ES-I3 (cell line): ENCODE results near the gene TTC7B.

ENCODE experiments used
- H3K36me3 ChIP-seq: 2 replicates; pipeline ENCODE4 v1.6.1; 2013; ENCODE audit warnings: mild to moderate bottlenecking, low read length, control low read depth, moderate library complexity; ENCODE audit not compliant: insufficient read depth
- H3K4me1 ChIP-seq: 2 replicates; pipeline ENCODE4 v1.6.1; 2013; ENCODE audit warnings: mild to moderate bottlenecking, control low read depth, low read length; ENCODE audit not compliant: insufficient read depth
- H3K9ac ChIP-seq: 2 replicates; pipeline ENCODE4 v1.6.1; 2013; ENCODE audit warnings: low read depth, mild to moderate bottlenecking, low read length, moderate library complexity
- H3K9me3 ChIP-seq: 2 replicates; pipeline ENCODE4 v1.6.1; 2013; ENCODE audit warnings: mild to moderate bottlenecking, low read length, moderate library complexity; ENCODE audit not compliant: control insufficient read depth, insufficient read depth

The TTC7B gene

GRCh38 chr14:90674043-90674670 lies 142.1 kb downstream of the TTC7B start:
- no peaks in the 10 kb centered on the region for H3K9me3 ChIP-seq
- H3K9ac ChIP-seq: no peak overlapping the region
- no peaks in the 10 kb centered on the region for H3K36me3 ChIP-seq
- H3K4me1 ChIP-seq: peaks cover 6% of the 10 kb centered on the region; the same call in 1 of the 2 replicates

GRCh38 chr14:90671382-90672234 lies 144.6 kb downstream of the TTC7B start:
- no peaks in the 10 kb centered on the region for H3K4me1 ChIP-seq
- H3K9me3 ChIP-seq: no peaks in the 10 kb centered on the region
- H3K9ac ChIP-seq: no peak overlapping the region
- no peaks in the 10 kb centered on the region for H3K36me3 ChIP-seq

GRCh38 chr14:90669731-90670130 lies 146.5 kb downstream of the TTC7B start:
- H3K9ac ChIP-seq: no peak overlapping the region
- H3K9me3 ChIP-seq: no peaks in the 10 kb centered on the region
- H3K36me3 ChIP-seq: no peaks in the 10 kb centered on the region
- H3K4me1 ChIP-seq: no peaks in the 10 kb centered on the region

- Histone ChIP-seq H3K9me3 (no peaks in the 10 kb centered on the region), H3K36me3 (no peaks in the 10 kb centered on the region), H3K9ac (no peak overlapping the region), H3K4me1 (peaks cover 2% of the 10 kb centered on the region; the same call in 1 of the 2 replicates)
Measured at GRCh38 chr14:90666571-90666970, 149.7 kb downstream of the TTC7B start.

- H3K9me3 ChIP-seq: no peaks in the 10 kb centered on the region
- no peaks in the 10 kb centered on the region for H3K36me3 ChIP-seq
- peaks cover 8% of the 10 kb centered on the region for H3K4me1 ChIP-seq
- no peak overlapping the region for H3K9ac ChIP-seq
Measured at GRCh38 chr14:90665321-90666000, 150.8 kb downstream of the TTC7B start.

GRCh38 chr14:90664911-90665310 lies 151.3 kb downstream of the TTC7B start:
- H3K9me3 ChIP-seq: no peaks in the 10 kb centered on the region
- no peaks in the 10 kb centered on the region for H3K36me3 ChIP-seq
- H3K4me1 ChIP-seq: peaks cover 8% of the 10 kb centered on the region
- H3K9ac ChIP-seq: no peak overlapping the region

GRCh38 chr14:90663680-90664079 lies 152.6 kb downstream of the TTC7B start:
- Histone ChIP-seq H3K9ac (no peak overlapping the region), H3K9me3 (no peaks in the 10 kb centered on the region), H3K4me1 (peaks cover 8% of the 10 kb centered on the region), H3K36me3 (no peaks in the 10 kb centered on the region)

- Histone ChIP-seq H3K36me3 (no peaks in the 10 kb centered on the region), H3K9me3 (no peaks in the 10 kb centered on the region), H3K4me1 (peaks cover 8% of the 10 kb centered on the region), H3K9ac (no peak overlapping the region)
Measured at GRCh38 chr14:90663140-90663539, 153.1 kb downstream of the TTC7B start.

GRCh38 chr14:90661866-90662265 lies 154.4 kb downstream of the TTC7B start:
- Histone ChIP-seq H3K9ac (no peak overlapping the region), H3K9me3 (no peaks in the 10 kb centered on the region), H3K36me3 (no peaks in the 10 kb centered on the region; the same call in 1 of the 2 replicates), H3K4me1 (peaks cover 8% of the 10 kb centered on the region)

GRCh38 chr14:90660865-90661570 lies 155.2 kb downstream of the TTC7B start:
- Histone ChIP-seq H3K4me1 (peaks cover 8% of the 10 kb centered on the region), H3K9ac (no peak overlapping the region), H3K9me3 (no peaks in the 10 kb centered on the region), H3K36me3 (no peaks in the 10 kb centered on the region; the same call in 1 of the 2 replicates)

GRCh38 chr14:90659156-90659555 lies 157.1 kb downstream of the TTC7B start:
- H3K9me3 ChIP-seq: no peaks in the 10 kb centered on the region
- peaks cover 8% of the 10 kb centered on the region for H3K4me1 ChIP-seq
- no peak overlapping the region for H3K9ac ChIP-seq
- no peaks in the 10 kb centered on the region; the same call in 1 of the 2 replicates for H3K36me3 ChIP-seq

- Histone ChIP-seq H3K4me1 (peaks cover 8% of the 10 kb centered on the region), H3K36me3 (no peaks in the 10 kb centered on the region; the same call in 1 of the 2 replicates), H3K9me3 (no peaks in the 10 kb centered on the region), H3K9ac (no peak overlapping the region)
Measured at GRCh38 chr14:90658541-90658967, 157.7 kb downstream of the TTC7B start.

- H3K4me1 ChIP-seq: peaks cover 8% of the 10 kb centered on the region
- H3K9me3 ChIP-seq: no peaks in the 10 kb centered on the region
- peaks cover under 1% of the 10 kb centered on the region; the same call in 1 of the 2 replicates for H3K36me3 ChIP-seq
- no peak overlapping the region for H3K9ac ChIP-seq
Measured at GRCh38 chr14:90656973-90657372, 159.3 kb downstream of the TTC7B start.

GRCh38 chr14:90655829-90656228 lies 160.4 kb downstream of the TTC7B start:
- Histone ChIP-seq H3K9ac (no peak overlapping the region), H3K9me3 (no peaks in the 10 kb centered on the region), H3K36me3 (peaks cover 3% of the 10 kb centered on the region; the same call in 1 of the 2 replicates), H3K4me1 (peaks cover 6% of the 10 kb centered on the region; the same call in 1 of the 2 replicates)
